Duodenal mucosa (tissue), 2 donors: ENCODE results near the gene MED25.
"Not testable (repeated sequence)": the region's sequence is repeated elsewhere in the genome, so short reads cannot be mapped to it uniquely, and the experiment has no call there.

Experiments
- H3K27ac ChIP-seq: one replicate; pipeline ENCODE4 v1.7.0; 2013; ENCODE audit warnings: low read depth, low read length
- H3K27me3 ChIP-seq, 2 donors: one replicate each; pipeline ENCODE4 v1.7.0; 2013; ENCODE audit warnings: low read length in 2 of 2, control low read depth in 1 of 2; ENCODE audit not compliant: insufficient read depth in 2 of 2, control insufficient read depth in 1 of 2
- H3K36me3 ChIP-seq, 2 donors: one replicate each; pipeline ENCODE4 v1.7.0; 2013; ENCODE audit warnings: low read length in 2 of 2, control low read depth in 1 of 2; ENCODE audit not compliant: insufficient read depth in 2 of 2, control insufficient read depth in 1 of 2
- H3K4me1 ChIP-seq, 2 donors: one replicate each; pipeline ENCODE4 v1.7.0; 2013; ENCODE audit warnings: low read length in 2 of 2, control low read depth in 1 of 2; ENCODE audit not compliant: insufficient read depth in 2 of 2, control insufficient read depth in 1 of 2
- H3K4me3 ChIP-seq, 2 donors: one replicate each; pipeline ENCODE4 v1.7.0; 2013; ENCODE audit warnings: low read length in 2 of 2, low read depth in 1 of 2
- H3K9ac ChIP-seq, 2 donors: one replicate each; pipeline ENCODE4 v1.7.0; 2013; ENCODE audit warnings: low read length in 2 of 2, low read depth in 1 of 2
- H3K9me3 ChIP-seq, 2 donors: one replicate each; pipeline ENCODE4 v1.7.0; 2013; ENCODE audit warnings: low read length in 2 of 2, control low read depth in 1 of 2; ENCODE audit not compliant: control insufficient read depth in 1 of 2

Gene MED25

GRCh38 chr19:49812997-49813861, 4.9 kb upstream of the MED25 start, which contains the start of gene FUZ:
TSS of gene FUZ (minus strand) at chr19:49813292. CDS start at chr19:49813106, 186 bp downstream.
- no peaks in the 10 kb centered on the region for H3K36me3 ChIP-seq
- no peaks in the 10 kb centered on the region for H3K9me3 ChIP-seq
- H3K4me3 ChIP-seq = peak within 1 kb of the TSS; percentile 91 to 100
- H3K27me3 ChIP-seq = no peaks in the 10 kb centered on the region
- H3K4me1 ChIP-seq = peaks cover 13 to 17% of the 10 kb centered on the region in 2 donors
- peak within 1 kb of the TSS; percentile 94 for H3K27ac ChIP-seq
- peak within 1 kb of the TSS; percentile 79 to 87 for H3K9ac ChIP-seq

GRCh38 chr19:49814010-49814409, 4.1 kb upstream of the MED25 start:
- Histone ChIP-seq H3K4me1 (peaks cover 15 to 21% of the 10 kb centered on the region in 2 donors), H3K27ac (peak overlapping the region; percentile 10), H3K4me3 (peak overlapping the region; percentile 91 to 100), H3K9ac (no peak overlapping the region), H3K9me3 (no peaks in the 10 kb centered on the region), H3K27me3 (no peaks in the 10 kb centered on the region), H3K36me3 (no peaks in the 10 kb centered on the region)

GRCh38 chr19:49816590-49816989, 1.5 kb upstream of the MED25 start:
- Histone ChIP-seq H3K27ac (peak overlapping the region; percentile 38), H3K4me3 (peak overlapping the region in 1 of 2 donors; percentile 94), H3K9ac (no peak overlapping the region), H3K27me3 (no peaks in the 10 kb centered on the region), H3K4me1 (peaks cover 14 to 19% of the 10 kb centered on the region in 2 donors), H3K9me3 (no peaks in the 10 kb centered on the region), H3K36me3 (no peaks in the 10 kb centered on the region)

- no peaks in the 10 kb centered on the region for H3K27me3 ChIP-seq
- H3K4me1 ChIP-seq = peaks cover 9 to 12% of the 10 kb centered on the region in 2 donors
- no peak overlapping the region for H3K27ac ChIP-seq
- peak overlapping the region; percentile 76 to 94 for H3K4me3 ChIP-seq
- peaks cover 0 to 8% of the 10 kb centered on the region in 2 donors for H3K36me3 ChIP-seq
- H3K9ac ChIP-seq = peak overlapping the region; percentile 73 to 86
- no peaks in the 10 kb centered on the region for H3K9me3 ChIP-seq
Observed at GRCh38 chr19:49818649-49819370, 721 bp downstream of the MED25 start.

GRCh38 chr19:49819452-49820115, 1.5 kb downstream of the MED25 start:
- H3K27me3 ChIP-seq, H3K36me3 ChIP-seq, H3K27ac ChIP-seq, H3K9me3 ChIP-seq: not testable (repeated sequence)
- Histone ChIP-seq H3K4me3 (peak overlapping the region; percentile 76 to 94), H3K4me1 (peaks cover 9 to 10% of the 10 kb centered on the region in 2 donors), H3K9ac (peak overlapping the region; percentile 73 to 86)

- peaks cover 0 to 8% of the 10 kb centered on the region in 2 donors for H3K36me3 ChIP-seq
- H3K27ac ChIP-seq = no peak overlapping the region
- H3K27me3 ChIP-seq = no peaks in the 10 kb centered on the region
- H3K9ac ChIP-seq = no peak overlapping the region
- H3K9me3 ChIP-seq = no peaks in the 10 kb centered on the region
- peaks cover 9 to 10% of the 10 kb centered on the region in 2 donors for H3K4me1 ChIP-seq
- H3K4me3 ChIP-seq = no peak overlapping the region
Observed at GRCh38 chr19:49820125-49820524, 2.0 kb downstream of the MED25 start.

- H3K27ac ChIP-seq = no peak overlapping the region
- H3K4me1 ChIP-seq = peaks cover 9 to 10% of the 10 kb centered on the region in 2 donors
- peaks cover 8 to 24% of the 10 kb centered on the region in 2 donors for H3K36me3 ChIP-seq
- H3K9me3 ChIP-seq = no peaks in the 10 kb centered on the region
- no peak overlapping the region for H3K9ac ChIP-seq
- no peak overlapping the region for H3K4me3 ChIP-seq
- no peaks in the 10 kb centered on the region for H3K27me3 ChIP-seq
Observed at GRCh38 chr19:49823472-49823871, 5.4 kb downstream of the MED25 start.

- Histone ChIP-seq H3K9ac (no peak overlapping the region), H3K27ac (no peak overlapping the region), H3K9me3 (no peaks in the 10 kb centered on the region), H3K4me3 (no peak overlapping the region), H3K36me3 (peaks cover 12 to 34% of the 10 kb centered on the region in 2 donors), H3K4me1 (peaks cover under 1% of the 10 kb centered on the region in 2 donors), H3K27me3 (no peaks in the 10 kb centered on the region)
Observed at GRCh38 chr19:49824662-49825061, 6.6 kb downstream of the MED25 start.

GRCh38 chr19:49827034-49827433, 8.9 kb downstream of the MED25 start:
- Histone ChIP-seq H3K27ac (no peak overlapping the region), H3K36me3 (peaks cover 20 to 55% of the 10 kb centered on the region in 2 donors), H3K9ac (no peak overlapping the region), H3K4me1 (no peaks in the 10 kb centered on the region), H3K9me3 (no peaks in the 10 kb centered on the region), H3K4me3 (no peak overlapping the region), H3K27me3 (no peaks in the 10 kb centered on the region)
